ENCODE data around the gene GALNS.

DNA sequence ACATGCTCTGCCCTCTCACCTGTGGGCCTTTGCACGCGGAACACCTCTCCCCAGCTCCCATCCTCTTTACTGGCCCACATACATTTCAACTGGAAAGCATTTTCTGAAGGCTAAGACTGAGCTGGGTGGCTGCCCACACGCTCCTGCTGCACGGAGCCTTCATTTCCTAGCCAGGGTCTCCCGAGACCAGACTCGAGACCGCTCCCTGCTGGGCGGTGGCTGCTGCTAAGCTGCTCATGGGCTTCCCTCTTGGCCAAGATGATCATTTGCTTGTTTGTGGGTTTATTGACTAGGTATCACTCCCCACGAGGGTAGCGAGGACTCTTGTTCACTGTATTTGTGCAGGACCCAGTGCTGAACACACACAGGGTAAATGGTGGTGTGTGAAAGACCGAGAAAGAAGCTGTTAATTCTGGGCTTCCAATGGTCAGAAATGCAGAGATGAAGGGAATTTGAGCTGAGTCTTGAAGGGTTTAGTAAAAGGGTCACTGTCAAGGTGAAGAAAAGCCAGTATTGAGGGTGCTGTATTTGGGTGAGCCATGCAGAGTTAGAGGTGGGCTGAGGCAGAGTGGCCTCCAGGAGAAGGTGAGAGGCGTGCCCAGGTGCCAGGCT, 1.1 kb upstream of the GALNS start:
- TF ChIP-seq, protein P1, sequence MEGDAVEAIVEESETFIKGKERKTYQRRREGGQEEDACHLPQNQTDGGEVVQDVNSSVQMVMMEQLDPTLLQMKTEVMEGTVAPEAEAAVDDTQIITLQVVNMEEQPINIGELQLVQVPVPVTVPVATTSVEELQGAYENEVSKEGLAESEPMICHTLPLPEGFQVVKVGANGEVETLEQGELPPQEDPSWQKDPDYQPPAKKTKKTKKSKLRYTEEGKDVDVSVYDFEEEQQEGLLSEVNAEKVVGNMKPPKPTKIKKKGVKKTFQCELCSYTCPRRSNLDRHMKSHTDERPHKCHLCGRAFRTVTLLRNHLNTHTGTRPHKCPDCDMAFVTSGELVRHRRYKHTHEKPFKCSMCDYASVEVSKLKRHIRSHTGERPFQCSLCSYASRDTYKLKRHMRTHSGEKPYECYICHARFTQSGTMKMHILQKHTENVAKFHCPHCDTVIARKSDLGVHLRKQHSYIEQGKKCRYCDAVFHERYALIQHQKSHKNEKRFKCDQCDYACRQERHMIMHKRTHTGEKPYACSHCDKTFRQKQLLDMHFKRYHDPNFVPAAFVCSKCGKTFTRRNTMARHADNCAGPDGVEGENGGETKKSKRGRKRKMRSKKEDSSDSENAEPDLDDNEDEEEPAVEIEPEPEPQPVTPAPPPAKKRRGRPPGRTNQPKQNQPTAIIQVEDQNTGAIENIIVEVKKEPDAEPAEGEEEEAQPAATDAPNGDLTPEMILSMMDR (IDR thresholded peaks at IDR 0.05) = peak; percentile 34 to 46 (median 40)
- TF ChIP-seq POLR2A (IDR thresholded peaks at IDR 0.05) = no peak
- TF ChIP-seq POLR2AphosphoS5 (IDR thresholded peaks at IDR 0.05) = no peak
